ENCODE data around the gene CERCAM. TPM values are rescaled to one million over a fixed set of nuclear protein-coding genes. Genes with fewer than 3 reads are reported as not detected.

CERCAM gene
- total RNA-seq, 4 donors from 2014 or later, result 3.3 to 16.5 (median 5.9) TPM

- TF ChIP-seq CTCF (IDR thresholded peaks at IDR 0.05) (no peak), POLR2A (IDR thresholded peaks at IDR 0.05) (no peak)
- Histone ChIP-seq H3K9me3 (no peaks in the 10 kb centered on the region), H3K4me3 (no peak overlapping the region), H3K4me1 (no peaks in the 10 kb centered on the region), H3K36me3 (no peaks in the 10 kb centered on the region), H3K27me3 (no peaks in the 10 kb centered on the region), H3K27ac (no peak overlapping the region)
- DNase-seq, result no peak
Measured at GRCh38 chr9:128405077-128405779, 15.4 kb upstream of the CERCAM start.

- no peaks in the 10 kb centered on the region for H3K9me3 ChIP-seq
- H3K36me3 ChIP-seq, result no peaks in the 10 kb centered on the region
- TF ChIP-seq POLR2A (IDR thresholded peaks at IDR 0.05), result no peak
- no peak for TF ChIP-seq CTCF (IDR thresholded peaks at IDR 0.05)
- H3K4me3 ChIP-seq, result no peak overlapping the region
- DNase-seq, result no peak
- no peaks in the 10 kb centered on the region for H3K27me3 ChIP-seq
- H3K27ac ChIP-seq, result no peak overlapping the region
- H3K4me1 ChIP-seq, result no peaks in the 10 kb centered on the region
Measured at GRCh38 chr9:128405780-128406171, 14.9 kb upstream of the CERCAM start.

GRCh38 chr9:128406848-128407391 is 13.7 kb upstream of the CERCAM start:
- H3K9me3 ChIP-seq, result no peaks in the 10 kb centered on the region
- H3K4me3 ChIP-seq, result no peak overlapping the region
- H3K36me3 ChIP-seq, result no peaks in the 10 kb centered on the region
- no peaks in the 10 kb centered on the region for H3K4me1 ChIP-seq
- H3K27me3 ChIP-seq, result no peaks in the 10 kb centered on the region
- DNase-seq, result no peak
- no peak for TF ChIP-seq POLR2A (IDR thresholded peaks at IDR 0.05)
- TF ChIP-seq CTCF (IDR thresholded peaks at IDR 0.05), result no peak
- H3K27ac ChIP-seq, result no peak overlapping the region

GRCh38 chr9:128408963-128409431 is 11.7 kb upstream of the CERCAM start:
- H3K4me1 ChIP-seq, result no peaks in the 10 kb centered on the region
- no peak overlapping the region for H3K27ac ChIP-seq
- TF ChIP-seq POLR2A (IDR thresholded peaks at IDR 0.05), result no peak
- no peak for TF ChIP-seq CTCF (IDR thresholded peaks at IDR 0.05)
- no peaks in the 10 kb centered on the region for H3K36me3 ChIP-seq
- DNase-seq, result no peak
- no peaks in the 10 kb centered on the region for H3K27me3 ChIP-seq
- H3K9me3 ChIP-seq, result no peaks in the 10 kb centered on the region
- H3K4me3 ChIP-seq, result no peak overlapping the region

- TF ChIP-seq POLR2A (IDR thresholded peaks at IDR 0.05), result no peak
- TF ChIP-seq CTCF (IDR thresholded peaks at IDR 0.05), result no peak
- H3K36me3 ChIP-seq, result no peaks in the 10 kb centered on the region
- DNase-seq, result no peak
- H3K9me3 ChIP-seq, result no peaks in the 10 kb centered on the region
- H3K4me1 ChIP-seq, result no peaks in the 10 kb centered on the region
- H3K4me3 ChIP-seq, result no peak overlapping the region
- no peaks in the 10 kb centered on the region for H3K27me3 ChIP-seq
- no peak overlapping the region for H3K27ac ChIP-seq
Measured at GRCh38 chr9:128409450-128409849, 11.2 kb upstream of the CERCAM start.
